VCaP (cell line): ENCODE measurements around the gene COIL.

Source experiments
- H3K27ac ChIP-seq: fragments of 450-650 bp; 2 replicates; pipeline ENCODE4 v1.5.1; 2017
- CTCF ChIP-seq: fragments of 450-650 bp; conservative IDR thresholded peaks from 2 replicates; pipeline ENCODE4 v1.5.1; 2017; ENCODE audit warnings: mild to moderate bottlenecking, moderate library complexity

COIL gene

GRCh38 chr17:57001541-57001940 lies 40.7 kb upstream of the COIL start:
- H3K27ac ChIP-seq = no peak overlapping the region
- peak; percentile 41 for TF ChIP-seq CTCF

GRCh38 chr17:56997313-56997712 lies 36.5 kb upstream of the COIL start:
- TF ChIP-seq CTCF = no peak
- no peak overlapping the region for H3K27ac ChIP-seq

GRCh38 chr17:56995766-56996165 lies 34.9 kb upstream of the COIL start:
- H3K27ac ChIP-seq = no peak overlapping the region
- no peak for TF ChIP-seq CTCF

- no peak overlapping the region for H3K27ac ChIP-seq
- no peak for TF ChIP-seq CTCF
Measured at GRCh38 chr17:56994009-56994792, 33.4 kb upstream of the COIL start.

- TF ChIP-seq CTCF = no peak
- H3K27ac ChIP-seq = no peak overlapping the region
Measured at GRCh38 chr17:56992364-56992763, 31.5 kb upstream of the COIL start.

GRCh38 chr17:56988901-56989572 lies 28.2 kb upstream of the COIL start:
- no peak for TF ChIP-seq CTCF
- H3K27ac ChIP-seq = peak overlapping the region; percentile 33; the same call in 1 of the 2 replicates

- H3K27ac ChIP-seq = peak overlapping the region; percentile 60
- TF ChIP-seq CTCF = no peak
Measured at GRCh38 chr17:56987283-56987834, 26.5 kb upstream of the COIL start.
